Subcutaneous abdominal adipose tissue (tissue), 5 donors: ENCODE results near the gene RBMX2.
"Not testable (repeated sequence)": the region's sequence is repeated elsewhere in the genome, so short reads cannot be mapped to it uniquely, and the experiment has no call there.

Source experiments
- H3K27ac ChIP-seq: one replicate; pipeline ENCODE4 v1.7.0; 2013; ENCODE audit warnings: low read depth, mild to moderate bottlenecking, inconsistent platforms, low read length, moderate library complexity
- H3K27me3 ChIP-seq, 5 donors: one replicate each; pipeline ENCODE4 v1.7.0; 2013; ENCODE audit warnings: low read length in 5 of 5, inconsistent platforms in 1 of 5; ENCODE audit not compliant: control insufficient read depth in 5 of 5, insufficient read depth in 4 of 5
- H3K36me3 ChIP-seq, 5 donors: one replicate each; pipeline ENCODE4 v1.7.0; 2013; ENCODE audit warnings: low read length in 5 of 5; ENCODE audit not compliant: control insufficient read depth in 5 of 5, insufficient read depth in 5 of 5
- H3K4me1 ChIP-seq, 5 donors: one replicate each; pipeline ENCODE4 v1.7.0; 2013; ENCODE audit warnings: low read length in 5 of 5, mild to moderate bottlenecking in 3 of 5, moderate library complexity in 1 of 5; ENCODE audit not compliant: control insufficient read depth in 5 of 5, insufficient read depth in 5 of 5
- H3K4me3 ChIP-seq, 5 donors: one replicate each; pipeline ENCODE4 v1.7.0; 2013; ENCODE audit warnings: low read length in 5 of 5, low read depth in 1 of 5
- H3K9ac ChIP-seq, 5 donors: one replicate each; pipeline ENCODE4 v1.7.0; 2013; ENCODE audit warnings: low read length in 5 of 5, mild to moderate bottlenecking in 4 of 5, moderate library complexity in 3 of 5
- H3K9me3 ChIP-seq, 5 donors: one replicate each; pipeline ENCODE4 v1.7.0; 2013; ENCODE audit warnings: low read length in 5 of 5; ENCODE audit not compliant: control insufficient read depth in 5 of 5
- donor health status: healthy.
- donor health status: healthy.
- donor health status: healthy.
- donor health status: healthy.
- donor health status: healthy.

Gene RBMX2

GRCh38 chrX:130401415-130402207 lies at the start of gene RBMX2:
Gene RBMX2 (plus strand): TSS chrX:130401987. CDS start chrX:130402033, 46 bp downstream.
- H3K4me1 ChIP-seq: peaks cover 0 to 15% (median 10%) of the 10 kb centered on the region in 5 donors
- peak within 1 kb of the TSS in 4 of 5 donors; percentile 54 to 81 (median 74) for H3K9ac ChIP-seq
- peak within 1 kb of the TSS; percentile 19 for H3K27ac ChIP-seq
- peaks cover 4 to 24% (median 15%) of the 10 kb centered on the region in 5 donors for H3K27me3 ChIP-seq
- peak within 1 kb of the TSS; percentile 52 to 87 (median 74) for H3K4me3 ChIP-seq
- H3K9me3 ChIP-seq: no peaks in the 10 kb centered on the region
- peaks cover 0 to 14% (median 10%) of the 10 kb centered on the region in 5 donors for H3K36me3 ChIP-seq

- not testable (repeated sequence) for H3K4me3 ChIP-seq, H3K9me3 ChIP-seq, H3K4me1 ChIP-seq, H3K9ac ChIP-seq, H3K27ac ChIP-seq, H3K27me3 ChIP-seq
- peaks cover 0 to 11% (median 3%) of the 10 kb centered on the region in 5 donors for H3K36me3 ChIP-seq
Measured at GRCh38 chrX:130352050-130352449, 49.7 kb upstream of the RBMX2 start.

GRCh38 chrX:130376077-130376476 lies 25.7 kb upstream of the RBMX2 start:
- Histone ChIP-seq H3K27ac (no peak overlapping the region), H3K27me3 (peaks cover 0 to 3% (median 0%) of the 10 kb centered on the region in 5 donors)

GRCh38 chrX:130378024-130378669 lies 23.6 kb upstream of the RBMX2 start:
- Histone ChIP-seq H3K9ac (no peak overlapping the region), H3K4me3 (no peak overlapping the region), H3K27ac (no peak overlapping the region)

More at GRCh38 chrX:130376077-130376476, 25.7 kb upstream of the RBMX2 start:
- Histone ChIP-seq H3K9ac (no peak overlapping the region), H3K36me3 (peaks cover 0 to 7% (median 2%) of the 10 kb centered on the region in 5 donors), H3K4me1 (no peaks in the 10 kb centered on the region), H3K9me3 (no peaks in the 10 kb centered on the region), H3K4me3 (no peak overlapping the region)

GRCh38 chrX:130385520-130385919 lies 16.3 kb upstream of the RBMX2 start, which contains the start of gene GPR119:
Gene GPR119 (minus strand): TSS chrX:130385674. CDS start chrX:130385447, 227 bp downstream.
- Histone ChIP-seq H3K27me3 (peaks cover 8 to 14% (median 9%) of the 10 kb centered on the region in 5 donors), H3K9me3 (peaks cover 0 to 4% (median 0%) of the 10 kb centered on the region in 5 donors), H3K27ac (no peak within 1 kb of the TSS), H3K4me3 (no peak within 1 kb of the TSS), H3K36me3 (no peaks in the 10 kb centered on the region), H3K9ac (no peak within 1 kb of the TSS), H3K4me1 (no peaks in the 10 kb centered on the region)

More at GRCh38 chrX:130378024-130378669, 23.6 kb upstream of the RBMX2 start:
- Histone ChIP-seq H3K36me3 (no peaks in the 10 kb centered on the region), H3K27me3 (peaks cover 0 to 6% (median 2%) of the 10 kb centered on the region in 5 donors), H3K4me1 (no peaks in the 10 kb centered on the region), H3K9me3 (no peaks in the 10 kb centered on the region)

GRCh38 chrX:130386408-130386808 lies 15.4 kb upstream of the RBMX2 start:
- peaks cover 8 to 14% (median 9%) of the 10 kb centered on the region in 5 donors for H3K27me3 ChIP-seq
- no peaks in the 10 kb centered on the region for H3K4me1 ChIP-seq

GRCh38 chrX:130393451-130394074 lies 8.2 kb upstream of the RBMX2 start:
- no peak overlapping the region for H3K9ac ChIP-seq
- H3K27me3 ChIP-seq: peaks cover 7 to 32% (median 10%) of the 10 kb centered on the region in 5 donors
- no peaks in the 10 kb centered on the region for H3K36me3 ChIP-seq
- peaks cover 0 to 3% (median 0%) of the 10 kb centered on the region in 5 donors for H3K4me1 ChIP-seq
- H3K9me3 ChIP-seq: peaks cover 0 to 4% (median 0%) of the 10 kb centered on the region in 5 donors
- no peak overlapping the region for H3K27ac ChIP-seq
- peak overlapping the region in 1 of 5 donors; percentile 4 for H3K4me3 ChIP-seq

More at GRCh38 chrX:130386408-130386808, 15.4 kb upstream of the RBMX2 start:
- Histone ChIP-seq H3K9ac (no peak overlapping the region), H3K27ac (no peak overlapping the region), H3K9me3 (peaks cover 0 to 4% (median 0%) of the 10 kb centered on the region in 5 donors), H3K4me3 (no peak overlapping the region), H3K36me3 (no peaks in the 10 kb centered on the region)

GRCh38 chrX:130395341-130395740 lies 6.4 kb upstream of the RBMX2 start:
- Histone ChIP-seq H3K27ac (no peak overlapping the region), H3K4me3 (no peak overlapping the region), H3K27me3 (peaks cover 9 to 39% (median 17%) of the 10 kb centered on the region in 5 donors), H3K9me3 (no peaks in the 10 kb centered on the region), H3K9ac (no peak overlapping the region), H3K4me1 (peaks cover 0 to 3% (median 0%) of the 10 kb centered on the region in 5 donors), H3K36me3 (no peaks in the 10 kb centered on the region)

GRCh38 chrX:130402208-130402684 lies 459 bp downstream of the RBMX2 start:
- Histone ChIP-seq H3K27me3 (peaks cover under 1 to 19% (median 10%) of the 10 kb centered on the region in 5 donors), H3K9ac (peak overlapping the region in 4 of 5 donors; percentile 54 to 81 (median 74)), H3K4me3 (peak overlapping the region; percentile 52 to 87 (median 74)), H3K27ac (no peak overlapping the region), H3K4me1 (peaks cover 0 to 15% (median 10%) of the 10 kb centered on the region in 5 donors), H3K36me3 (peaks cover 0 to 14% (median 10%) of the 10 kb centered on the region in 5 donors), H3K9me3 (no peaks in the 10 kb centered on the region)
